DOHH2 (cell line): ENCODE results near the gene MGAT4B.

ENCODE experiments used
- H3F3A ChIP-seq: fragments of 200-600 bp; sonication (generic), shearing (Covaris generic); 2 replicates; pipeline ENCODE4 v1.6.0; 2016; ENCODE audit warnings: antibody characterized with exemption, mild to moderate bottlenecking; ENCODE audit not compliant: control insufficient read depth, insufficient read depth
- H3K27ac ChIP-seq: fragments of 200-600 bp; sonication (generic); 2 replicates; pipeline ENCODE4 v1.5.1; 2014; ENCODE audit warnings: low read depth, mild to moderate bottlenecking, low read length, moderate library complexity
- H3K27me3 ChIP-seq: fragments of 200-600 bp; sonication (generic); 2 replicates; pipeline ENCODE4 v1.6.1; 2014; ENCODE audit warnings: mild to moderate bottlenecking, low read length, mixed read lengths; ENCODE audit not compliant: control insufficient read depth
- H3K36me3 ChIP-seq: fragments of 200-600 bp; sonication (generic); 2 replicates; pipeline ENCODE4 v1.6.1; 2014; ENCODE audit warnings: mild to moderate bottlenecking, low read length, moderate library complexity, mixed read lengths; ENCODE audit not compliant: control insufficient read depth
- H3K4me1 ChIP-seq: fragments of 200-600 bp; sonication (generic); 2 replicates; pipeline ENCODE4 v1.6.1; 2014; ENCODE audit warnings: mild to moderate bottlenecking, low read length, mixed read lengths; ENCODE audit not compliant: control insufficient read depth
- H3K4me2 ChIP-seq: fragments of 200-600 bp; sonication (generic); 2 replicates; pipeline ENCODE4 v1.6.0; 2014; ENCODE audit warnings: mild to moderate bottlenecking, low read length, moderate library complexity
- H3K4me3 ChIP-seq: fragments of 200-600 bp; sonication (generic); 2 replicates; pipeline ENCODE4 v1.5.1; 2014; ENCODE audit warnings: mild to moderate bottlenecking, low read length, mixed read lengths
- H3K79me2 ChIP-seq: fragments of 200-600 bp; sonication (generic); 2 replicates; pipeline ENCODE4 v1.6.1; 2014; ENCODE audit warnings: mild to moderate bottlenecking, low read length, mixed read lengths; ENCODE audit not compliant: control insufficient read depth
- H3K9me2 ChIP-seq: fragments of 200-600 bp; sonication (generic); replicated peaks from 2 replicates; pipeline ENCODE4 v1.6.1; 2014; ENCODE audit warnings: mild to moderate bottlenecking, low read length, mixed read lengths; ENCODE audit not compliant: control insufficient read depth
- H3K9me3 ChIP-seq: fragments of 200-600 bp; sonication (generic); 2 replicates; pipeline ENCODE4 v1.6.1; 2014; ENCODE audit warnings: antibody characterized with exemption, low read length, mixed read lengths; ENCODE audit not compliant: control insufficient read depth, insufficient read depth
- H4K20me1 ChIP-seq: fragments of 200-600 bp; sonication (generic); 2 replicates; pipeline ENCODE4 v1.6.0; 2014; ENCODE audit warnings: low read depth, mild to moderate bottlenecking, antibody characterized with exemption, low read length, moderate library complexity; ENCODE audit not compliant: control insufficient read depth, insufficient read depth
- CTCF ChIP-seq: fragments of 200-600 bp; sonication (generic); IDR thresholded peaks from one replicate; pipeline ENCODE4 v1.5.1; 2014; ENCODE audit warnings: antibody characterized with exemption, mild to moderate bottlenecking, low read depth, low read length; ENCODE audit not compliant: poor library complexity, severe bottlenecking
- EZH2phosphoT487 ChIP-seq: fragments of 200-600 bp; sonication (generic); IDR thresholded peaks from 2 replicates; pipeline ENCODE4 v1.6.1; 2017; ENCODE audit warnings: borderline replicate concordance, mild to moderate bottlenecking, antibody characterized with exemption, low read length, moderate library complexity, mixed read lengths

MGAT4B gene

GRCh38 chr5:179812135-179812825 lies 5.6 kb upstream of the MGAT4B start:
- Histone ChIP-seq H3K36me3 (peaks cover 11% of the 10 kb centered on the region), H3K27ac (no peak overlapping the region), H3K4me3 (no peak overlapping the region), H3K9me3 (no peaks in the 10 kb centered on the region), H3K4me2 (no peak overlapping the region), H3K4me1 (peaks cover 7% of the 10 kb centered on the region), H4K20me1 (no peaks in the 10 kb centered on the region), H3K27me3 (no peaks in the 10 kb centered on the region), H3K79me2 (peaks cover 9% of the 10 kb centered on the region), H3F3A (peaks cover 6% of the 10 kb centered on the region; the same call in 1 of the 2 replicates), H3K9me2 (no peaks in the 10 kb centered on the region)
- TF ChIP-seq EZH2phosphoT487: no peak
- no peak for TF ChIP-seq CTCF

GRCh38 chr5:179805529-179806249 lies 977 bp downstream of the MGAT4B start:
- peaks cover 37% of the 10 kb centered on the region for H3K79me2 ChIP-seq
- H3K4me1 ChIP-seq: peaks cover 26% of the 10 kb centered on the region
- peak overlapping the region; percentile 71 for H3K4me3 ChIP-seq
- no peak for TF ChIP-seq EZH2phosphoT487
- TF ChIP-seq CTCF: no peak
- peaks cover 7% of the 10 kb centered on the region; the same call in 1 of the 2 replicates for H3K36me3 ChIP-seq
- peaks cover 6% of the 10 kb centered on the region; the same call in 1 of the 2 replicates for H3F3A ChIP-seq
- peak overlapping the region; percentile 19; the same call in 1 of the 2 replicates for H3K27ac ChIP-seq
- peak overlapping the region; percentile 95 for H3K4me2 ChIP-seq
- H3K9me3 ChIP-seq: no peaks in the 10 kb centered on the region
- no peaks in the 10 kb centered on the region for H3K9me2 ChIP-seq
- no peaks in the 10 kb centered on the region for H3K27me3 ChIP-seq
- no peaks in the 10 kb centered on the region for H4K20me1 ChIP-seq

- Histone ChIP-seq H3K9me2 (no peaks in the 10 kb centered on the region), H3K27me3 (no peaks in the 10 kb centered on the region), H3K36me3 (peaks cover 7% of the 10 kb centered on the region; the same call in 1 of the 2 replicates), H3K4me1 (peaks cover 26% of the 10 kb centered on the region), H3F3A (peaks cover 6% of the 10 kb centered on the region; the same call in 1 of the 2 replicates), H4K20me1 (no peaks in the 10 kb centered on the region), H3K4me3 (peak overlapping the region; percentile 71), H3K4me2 (peak overlapping the region; percentile 95), H3K9me3 (no peaks in the 10 kb centered on the region), H3K79me2 (peaks cover 37% of the 10 kb centered on the region), H3K27ac (no peak overlapping the region)
- TF ChIP-seq EZH2phosphoT487: no peak
- TF ChIP-seq CTCF: no peak
These were observed 1.6 kb downstream of the MGAT4B start for GRCh38 chr5:179805070-179805528.
